H9 (cell line): ENCODE measurements around the gene ITM2B. TPM values are rescaled to one million over a fixed set of nuclear protein-coding genes. Genes with fewer than 3 reads are reported as not detected.

Experiments
- DNase-seq: peaks from one replicate; pipeline ENCODE4 v3.0.0-alpha.2; 2017
- H2AFZ ChIP-seq: one replicate; pipeline ENCODE4 v1.6.1; 2013; ENCODE audit warnings: mild to moderate bottlenecking, low read length, control low read depth, moderate library complexity
- H2AK5ac ChIP-seq: 2 replicates; pipeline ENCODE4 v1.6.1; 2013; ENCODE audit warnings: low read length, control low read depth, mixed read lengths; ENCODE audit not compliant: insufficient read length
- H2BK120ac ChIP-seq: one replicate; pipeline ENCODE4 v1.6.1; 2013; ENCODE audit warnings: low read depth, mild to moderate bottlenecking, low read length, control low read depth, inconsistent platforms; ENCODE audit not compliant: poor library complexity, severe bottlenecking
- H2BK12ac ChIP-seq: 2 replicates; pipeline ENCODE4 v1.6.1; 2013; ENCODE audit warnings: low read length, control low read depth, mixed read lengths, low read depth; ENCODE audit not compliant: insufficient read length
- H2BK15ac ChIP-seq: 2 replicates; pipeline ENCODE4 v1.6.1; 2013; ENCODE audit warnings: low read depth, low read length, control low read depth
- H2BK20ac ChIP-seq: one replicate; pipeline ENCODE4 v1.6.1; 2013; ENCODE audit warnings: low read depth, mild to moderate bottlenecking, low read length, control low read depth, inconsistent platforms; ENCODE audit not compliant: poor library complexity, severe bottlenecking
- H2BK5ac ChIP-seq: 2 replicates; pipeline ENCODE4 v1.6.1; 2013; ENCODE audit warnings: low read length, control low read depth, mixed read lengths; ENCODE audit not compliant: insufficient read length
- H3K14ac ChIP-seq: 2 replicates; pipeline ENCODE4 v1.6.1; 2013; ENCODE audit warnings: low read length, control low read depth; ENCODE audit not compliant: insufficient read depth
- H3K18ac ChIP-seq: 2 replicates; pipeline ENCODE4 v1.6.1; 2013; ENCODE audit warnings: low read depth, mild to moderate bottlenecking, mixed read lengths, low read length, control low read depth; ENCODE audit not compliant: insufficient read length
- H3K23ac ChIP-seq: 2 replicates; pipeline ENCODE4 v1.6.1; 2013; ENCODE audit warnings: low read length, control low read depth, mixed read lengths, low read depth; ENCODE audit not compliant: insufficient read length
- H3K23me2 ChIP-seq: 2 replicates; pipeline ENCODE4 v1.6.1; 2013; ENCODE audit warnings: low read depth, mild to moderate bottlenecking, mixed read lengths, low read length, control low read depth; ENCODE audit not compliant: insufficient read length, poor library complexity, severe bottlenecking
- H3K27ac ChIP-seq: 2 replicates; pipeline ENCODE4 v1.5.1; 2013; ENCODE audit warnings: low read length, control low read depth, mixed read lengths, low read depth; ENCODE audit not compliant: insufficient read length
- H3K27me3 ChIP-seq: 2 replicates; pipeline ENCODE4 v1.6.1; 2013; ENCODE audit warnings: low read length, control low read depth, inconsistent platforms; ENCODE audit not compliant: insufficient read depth
- H3K4ac ChIP-seq: 2 replicates; pipeline ENCODE4 v1.6.1; 2013; ENCODE audit warnings: low read depth, mild to moderate bottlenecking, control low read depth, inconsistent platforms, low read length, moderate library complexity
- H3K4me1 ChIP-seq: 2 replicates; pipeline ENCODE4 v1.6.1; 2013; ENCODE audit warnings: low read length, control low read depth, inconsistent platforms; ENCODE audit not compliant: insufficient read depth
- H3K4me2 ChIP-seq: 2 replicates; pipeline ENCODE4 v1.6.1; 2013; ENCODE audit warnings: low read length, control low read depth, mixed read lengths; ENCODE audit not compliant: insufficient read length, insufficient read depth
- H3K56ac ChIP-seq: 2 replicates; pipeline ENCODE4 v1.6.1; 2013; ENCODE audit warnings: low read depth, mild to moderate bottlenecking, mixed read lengths, low read length, control low read depth; ENCODE audit not compliant: insufficient read length
- H3K79me1 ChIP-seq: 2 replicates; pipeline ENCODE4 v1.6.1; 2013; ENCODE audit warnings: low read depth, mild to moderate bottlenecking, moderate library complexity, low read length, control low read depth, inconsistent platforms; ENCODE audit not compliant: insufficient read depth, poor library complexity, severe bottlenecking
- H3K79me2 ChIP-seq: 2 replicates; pipeline ENCODE4 v1.6.1; 2013; ENCODE audit warnings: low read length, control low read depth, inconsistent platforms; ENCODE audit not compliant: insufficient read depth
- H3K9ac ChIP-seq: 2 replicates; pipeline ENCODE4 v1.6.1; 2013; ENCODE audit warnings: low read length, control low read depth, mixed read lengths; ENCODE audit not compliant: insufficient read length; ENCODE audit errors: extremely low read depth
- H3K9me3 ChIP-seq: one replicate; pipeline ENCODE4 v1.6.1; 2013; ENCODE audit warnings: low read depth, low read length, inconsistent platforms; ENCODE audit not compliant: control insufficient read depth
- H3T11ph ChIP-seq: one replicate; pipeline ENCODE4 v1.6.1; 2013; ENCODE audit warnings: mild to moderate bottlenecking, low read length, control low read depth, inconsistent platforms
- H4K20me1 ChIP-seq: one replicate; pipeline ENCODE4 v1.6.1; 2013; ENCODE audit not compliant: control insufficient read depth, insufficient read length, insufficient read depth
- H4K5ac ChIP-seq: 2 replicates; pipeline ENCODE4 v1.6.1; 2013; ENCODE audit warnings: low read depth, mild to moderate bottlenecking, mixed read lengths, low read length, control low read depth; ENCODE audit not compliant: insufficient read length
- H4K8ac ChIP-seq: replicated peaks from 2 replicates; pipeline ENCODE4 v1.6.1; 2013; ENCODE audit warnings: low read length, control low read depth, mixed read lengths, low read depth; ENCODE audit not compliant: insufficient read length
- H4K91ac ChIP-seq: 2 replicates; pipeline ENCODE4 v1.6.1; 2013; ENCODE audit warnings: low read depth, mild to moderate bottlenecking, moderate library complexity, mixed read lengths, low read length, control low read depth; ENCODE audit not compliant: insufficient read length
- H3K27ac Mint-ChIP-seq, 3 experiments: 2 replicates in 2 of 3; 3 replicates in 1 of 3; pipeline ENCODE4 v1.8.0; 2020 to 2021; ENCODE audit warnings: mixed read lengths in 3 of 3, mild to moderate bottlenecking in 1 of 3, moderate library complexity in 1 of 3
- H3K27me3 Mint-ChIP-seq: 2 replicates; pipeline ENCODE4 v1.8.0; 2021; ENCODE audit warnings: low read depth, mild to moderate bottlenecking, moderate library complexity, mixed read lengths
- H3K36me3 Mint-ChIP-seq, 3 experiments: 2 replicates in 2 of 3; 3 replicates in 1 of 3; pipeline ENCODE4 v1.8.0; 2020 to 2021; ENCODE audit warnings: low read depth in 3 of 3, mixed read lengths in 3 of 3; ENCODE audit not compliant: insufficient read depth in 1 of 3
- H3K4me1 Mint-ChIP-seq, 2 experiments: 2 replicates each; pipeline ENCODE4 v1.8.0; 2020; ENCODE audit warnings: mixed read lengths in 2 of 2
- H3K4me3 Mint-ChIP-seq, 2 experiments: 2 replicates in 1 of 2; 3 replicates in 1 of 2; pipeline ENCODE4 v1.8.0; 2020 to 2021; ENCODE audit warnings: mild to moderate bottlenecking in 2 of 2, mixed read lengths in 2 of 2, moderate library complexity in 1 of 2
- H3K9me3 Mint-ChIP-seq, 2 experiments: 2 replicates in 1 of 2; 3 replicates in 1 of 2; pipeline ENCODE4 v1.8.0; 2020; ENCODE audit warnings: mild to moderate bottlenecking in 2 of 2, mixed read lengths in 2 of 2, moderate library complexity in 1 of 2
- total RNA-seq: library from RNA; stranded (reverse); gene quantifications from 2 replicates; pipeline ENCODE4 v1.2.1, GENCODE V29; 2021
- TF ChIP-seq, protein P1 (sequence below): fragments of 200-600 bp; sonication (generic); conservative IDR thresholded peaks from 3 replicates; pipeline ENCODE4 v1.8.0; 2021; ENCODE audit warnings: antibody characterized with exemption, mild to moderate bottlenecking

ITM2B gene
- total RNA-seq, 1 experiment from 2014 or later, result 175 TPM

- Mint-ChIP-seq H3K9me3 (no peaks in the 10 kb centered on the region), H3K27ac (peak overlapping the region in 2 of 3 experiments; percentile 21 to 30; a peak in 2 of 7 replicates), H3K4me1 (peaks cover 6 to 20% of the 10 kb centered on the region in 2 experiments), H3K36me3 (peaks cover 5 to 19% (median 15%) of the 10 kb centered on the region in 3 experiments), H3K27me3 (no peaks in the 10 kb centered on the region), H3K4me3 (no peak overlapping the region)
- Histone ChIP-seq H4K8ac (no peak overlapping the region), H4K20me1 (no peaks in the 10 kb centered on the region), H3T11ph (no peak overlapping the region), H3K56ac (no peak overlapping the region), H3K9ac (no peak overlapping the region), H2BK12ac (no peak overlapping the region), H3K4me1 (no peaks in the 10 kb centered on the region), H3K79me2 (no peaks in the 10 kb centered on the region), H2BK20ac (no peak overlapping the region), H2BK15ac (no peak overlapping the region), H4K91ac (no peak overlapping the region), H3K79me1 (no peaks in the 10 kb centered on the region), H3K9me3 (no peaks in the 10 kb centered on the region), H3K27ac (no peak overlapping the region), H3K23me2 (no peaks in the 10 kb centered on the region), H2AK5ac (no peak overlapping the region), H2AFZ (no peak overlapping the region), H3K4me2 (no peak overlapping the region), H3K14ac (no peak overlapping the region), H4K5ac (no peak overlapping the region), H3K27me3 (no peaks in the 10 kb centered on the region), H3K18ac (no peak overlapping the region), H3K23ac (no peak overlapping the region), H2BK5ac (no peak overlapping the region), H3K4ac (no peak overlapping the region), H2BK120ac (no peak overlapping the region)
- no peak for DNase-seq
- TF ChIP-seq, protein P1, sequence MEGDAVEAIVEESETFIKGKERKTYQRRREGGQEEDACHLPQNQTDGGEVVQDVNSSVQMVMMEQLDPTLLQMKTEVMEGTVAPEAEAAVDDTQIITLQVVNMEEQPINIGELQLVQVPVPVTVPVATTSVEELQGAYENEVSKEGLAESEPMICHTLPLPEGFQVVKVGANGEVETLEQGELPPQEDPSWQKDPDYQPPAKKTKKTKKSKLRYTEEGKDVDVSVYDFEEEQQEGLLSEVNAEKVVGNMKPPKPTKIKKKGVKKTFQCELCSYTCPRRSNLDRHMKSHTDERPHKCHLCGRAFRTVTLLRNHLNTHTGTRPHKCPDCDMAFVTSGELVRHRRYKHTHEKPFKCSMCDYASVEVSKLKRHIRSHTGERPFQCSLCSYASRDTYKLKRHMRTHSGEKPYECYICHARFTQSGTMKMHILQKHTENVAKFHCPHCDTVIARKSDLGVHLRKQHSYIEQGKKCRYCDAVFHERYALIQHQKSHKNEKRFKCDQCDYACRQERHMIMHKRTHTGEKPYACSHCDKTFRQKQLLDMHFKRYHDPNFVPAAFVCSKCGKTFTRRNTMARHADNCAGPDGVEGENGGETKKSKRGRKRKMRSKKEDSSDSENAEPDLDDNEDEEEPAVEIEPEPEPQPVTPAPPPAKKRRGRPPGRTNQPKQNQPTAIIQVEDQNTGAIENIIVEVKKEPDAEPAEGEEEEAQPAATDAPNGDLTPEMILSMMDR, result no peak
Measured at GRCh38 chr13:48266150-48266549, 33.1 kb downstream of the ITM2B start.
